Activated CD8-positive, alpha-beta memory T cell treated with anti-CD3 and anti-CD28 coated beads, Interleukin-2, amount 10 ng/mL, durations not matched to agents 7 days and 5 days (primary cell): ENCODE results near the gene YBX2. TPM values are rescaled to one million over a fixed set of nuclear protein-coding genes. Genes with fewer than 3 reads are reported as not detected.
"Not testable (repeated sequence)": the region's sequence is repeated elsewhere in the genome, so short reads cannot be mapped to it uniquely, and the experiment has no call there.

ENCODE experiments used
- ATAC-seq: fragments of 150-1000 bp; cut with Tn5 transposase; one replicate; pipeline ENCODE4 v1.10.0; 2021; ENCODE audit warnings: moderate library complexity
- CTCF ChIA-PET: fragments of 350-600 bp; sonication (Branson Sonifier 250); formaldehyde crosslinking; loops from one replicate; lab custom pipeline; 2021; ENCODE audit warnings: antibody characterized with exemption; lab: Charles Lee
- DNase-seq: peaks from one replicate; pipeline ENCODE4 v3.0.0-alpha.2; 2020
- H3K27ac Mint-ChIP-seq: one replicate; pipeline ENCODE4 v1.8.0; 2021; ENCODE audit warnings: mild to moderate bottlenecking, mixed read lengths
- H3K27me3 Mint-ChIP-seq: one replicate; pipeline ENCODE4 v1.8.0; 2021; ENCODE audit warnings: mixed read lengths
- H3K36me3 Mint-ChIP-seq: one replicate; pipeline ENCODE4 v1.8.0; 2021; ENCODE audit warnings: mild to moderate bottlenecking, mixed read lengths
- H3K4me1 Mint-ChIP-seq: one replicate; pipeline ENCODE4 v1.8.0; 2021; ENCODE audit warnings: mixed read lengths
- H3K4me3 Mint-ChIP-seq: one replicate; pipeline ENCODE4 v1.8.0; 2021; ENCODE audit warnings: mild to moderate bottlenecking, moderate library complexity, mixed read lengths
- H3K9me3 Mint-ChIP-seq: one replicate; pipeline ENCODE4 v1.8.0; 2022; ENCODE audit warnings: low read depth, mixed read lengths
- total RNA-seq, 2 experiments: library from RNA; stranded (reverse); gene quantifications; one replicate each; pipeline ENCODE4 v1.2.3, GENCODE V29; 2021

YBX2 gene
- total RNA-seq, 2 experiments from 2014 or later = 0.35 to 1.4 TPM

DNA sequence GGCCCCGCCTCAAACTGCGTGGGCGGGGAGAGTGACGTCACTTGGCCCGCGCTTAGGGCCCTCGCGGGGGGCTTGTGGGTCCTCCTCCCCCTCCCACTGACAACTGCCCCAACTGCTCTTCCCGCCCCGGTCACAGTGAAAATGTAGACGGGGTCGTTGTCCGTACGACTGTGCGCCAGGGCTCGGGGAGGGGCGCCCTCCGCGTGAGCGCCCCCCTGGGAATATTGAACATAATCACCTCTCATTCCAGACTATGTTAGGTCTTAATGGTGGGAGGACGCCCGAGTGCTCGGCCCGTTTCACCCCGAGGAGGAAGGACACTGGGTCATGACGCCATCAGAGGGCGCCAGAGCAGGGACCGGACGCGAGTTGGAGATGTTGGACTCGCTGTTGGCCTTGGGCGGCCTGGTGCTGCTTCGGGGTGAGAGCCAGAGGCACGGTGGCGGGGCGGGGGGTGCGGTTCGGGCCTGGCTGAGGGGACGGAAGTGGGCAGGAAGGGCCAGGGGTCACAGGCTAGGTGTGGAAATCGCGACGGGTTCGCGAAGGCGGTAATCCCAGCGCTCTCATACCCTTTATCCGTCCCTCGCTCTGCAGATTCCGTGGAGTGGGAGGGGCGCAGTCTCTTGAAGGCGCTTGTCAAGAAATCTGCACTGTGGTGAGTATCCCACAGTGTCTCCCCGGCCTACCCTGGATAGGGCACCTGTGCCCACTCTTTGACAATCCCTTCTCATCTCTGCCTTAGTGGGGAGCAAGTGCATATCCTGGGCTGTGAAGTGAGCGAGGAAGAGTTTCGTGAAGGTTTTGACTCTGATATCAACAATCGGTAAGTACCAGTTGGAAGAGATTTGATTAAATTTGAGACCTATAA, 42.0 kb downstream of the YBX2 start, which contains the start of gene ELP5:
TSS of gene ELP5 (plus strand) at position 40 of the 868 bp plus-strand sequence. CDS start at position 376, 336 bp downstream.
- CTCF ChIA-PET = interaction anchor here (1.0 to 2.5 kb wide), 6 partner anchors 10 to 44 kb away, joined by 3 to 18 read pairs (median 5); partner anchors contain the start of genes ACADVL, DLG4, GABARAP and PHF23
- peaks cover 41% of the 10 kb centered on the region for H3K4me1 Mint-ChIP-seq

DNA sequence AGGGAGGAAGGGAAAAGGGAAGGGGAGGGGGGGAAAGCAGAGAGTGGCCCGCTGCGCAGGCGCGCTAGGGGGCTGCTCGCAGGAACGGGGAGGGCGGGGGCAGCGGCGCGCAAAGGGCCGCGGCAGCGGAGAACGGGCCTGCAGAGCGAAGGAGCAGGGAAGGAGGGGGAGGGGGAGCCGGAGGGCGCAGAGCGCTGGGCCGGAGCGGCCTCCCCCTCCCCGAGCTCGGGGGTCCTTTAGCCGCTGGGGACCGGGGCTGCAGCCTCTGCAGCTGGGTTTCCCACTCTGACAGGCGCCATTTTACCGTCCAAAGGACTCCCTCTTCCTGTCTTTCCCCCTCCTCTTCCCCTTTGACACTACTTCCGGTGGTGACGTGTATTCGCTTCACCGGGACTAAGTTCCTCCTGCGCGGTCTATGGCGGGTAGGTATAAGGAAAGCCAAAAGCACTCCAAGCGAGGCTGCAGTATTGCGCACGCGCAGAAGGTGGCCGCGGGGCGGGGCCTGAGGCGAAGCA, 42.7 kb downstream of the YBX2 start, which contains the start of gene CTDNEP1:
TSS of gene CTDNEP1 (minus strand) at position 74 of the 515 bp plus-strand sequence. CDS start 438 bp downstream, outside the sequence.
- H3K4me3 Mint-ChIP-seq = peak within 1 kb of the TSS; percentile 91

More for the DNA sequence above, 42.0 kb downstream of the YBX2 start, which contains the start of gene ELP5:
- peak within 1 kb of the TSS; percentile 91 for H3K4me3 Mint-ChIP-seq
- no peaks in the 10 kb centered on the region for H3K27me3 Mint-ChIP-seq
- no peaks in the 10 kb centered on the region for H3K9me3 Mint-ChIP-seq
- ATAC-seq (peak; percentile 73), DNase-seq (peak; percentile 96)
- H3K36me3 Mint-ChIP-seq = peaks cover 21% of the 10 kb centered on the region
- peak within 1 kb of the TSS; percentile 99 for H3K27ac Mint-ChIP-seq

DNA sequence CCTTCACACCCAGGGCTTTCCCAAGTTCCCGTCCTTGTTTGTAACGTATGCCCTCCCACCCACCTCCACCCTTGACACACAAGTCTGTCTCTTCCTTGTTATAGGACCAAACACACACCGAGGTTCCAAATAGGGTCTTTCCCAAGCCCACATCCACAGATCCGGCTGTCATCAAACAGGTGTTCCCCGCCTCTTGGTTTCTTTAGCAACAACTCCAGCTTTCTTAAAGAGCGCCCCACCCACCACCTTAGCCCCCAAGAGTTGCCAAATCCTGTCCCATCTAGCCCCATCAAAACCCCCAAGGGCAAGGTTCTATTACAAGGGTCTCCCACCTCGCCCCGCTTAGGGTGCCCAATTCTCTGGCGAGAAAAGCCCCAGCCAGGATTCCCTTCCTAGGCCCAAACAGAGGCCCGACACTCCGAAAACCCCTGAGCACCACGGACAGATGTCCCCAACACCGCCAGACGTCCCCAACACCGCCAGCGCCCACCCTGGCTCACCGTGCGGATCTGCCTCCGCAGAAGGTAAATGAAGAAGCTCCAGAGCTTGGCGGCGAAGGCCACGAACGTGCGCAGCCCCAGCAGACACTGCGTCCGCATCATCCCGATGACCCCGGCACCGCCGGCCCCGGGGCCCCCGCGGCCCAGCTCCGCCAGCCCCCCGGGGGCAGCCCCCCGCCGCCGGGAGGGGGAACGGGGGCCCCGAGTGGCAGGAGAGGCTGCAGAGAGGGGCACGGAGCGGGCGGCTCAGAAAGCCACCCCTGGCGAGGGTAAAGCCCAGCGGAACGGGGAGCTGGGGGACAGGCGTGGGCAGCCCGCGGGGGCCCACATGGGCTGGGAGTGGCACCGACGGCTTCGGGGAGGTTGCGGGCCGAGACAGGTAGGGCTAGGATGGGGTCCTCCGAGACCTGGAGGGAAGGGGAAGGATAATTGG, 43.5 kb downstream of the YBX2 start:
- ATAC-seq (peak; percentile 0), DNase-seq (no peak)
- no peaks in the 10 kb centered on the region for H3K9me3 Mint-ChIP-seq
- peak overlapping the region; percentile 91 for H3K4me3 Mint-ChIP-seq
- H3K4me1 Mint-ChIP-seq = peaks cover 46% of the 10 kb centered on the region
- peaks cover 22% of the 10 kb centered on the region for H3K36me3 Mint-ChIP-seq
- CTCF ChIA-PET = interaction anchor here (0.5 to 2.5 kb wide), 8 partner anchors 9 to 868 kb away, joined by 3 to 18 read pairs (median 4); partner anchors contain the start of genes ACADVL, DLG4, GABARAP and PHF23
- peak overlapping the region; percentile 99 for H3K27ac Mint-ChIP-seq
- H3K27me3 Mint-ChIP-seq = no peaks in the 10 kb centered on the region

More for the DNA sequence above, 42.7 kb downstream of the YBX2 start, which contains the start of gene CTDNEP1:
- ATAC-seq (peak; percentile 92), DNase-seq (peak; percentile 99)
- no peaks in the 10 kb centered on the region for H3K9me3 Mint-ChIP-seq
- CTCF ChIA-PET = interaction anchor here (0.5 to 2.5 kb wide), 8 partner anchors 10 to 867 kb away, joined by 3 to 18 read pairs (median 4); partner anchors contain the start of genes ACADVL, DLG4, GABARAP and PHF23
- peak within 1 kb of the TSS; percentile 99 for H3K27ac Mint-ChIP-seq
- no peaks in the 10 kb centered on the region for H3K27me3 Mint-ChIP-seq
- peaks cover 42% of the 10 kb centered on the region for H3K4me1 Mint-ChIP-seq
- H3K36me3 Mint-ChIP-seq = peaks cover 21% of the 10 kb centered on the region

DNA sequence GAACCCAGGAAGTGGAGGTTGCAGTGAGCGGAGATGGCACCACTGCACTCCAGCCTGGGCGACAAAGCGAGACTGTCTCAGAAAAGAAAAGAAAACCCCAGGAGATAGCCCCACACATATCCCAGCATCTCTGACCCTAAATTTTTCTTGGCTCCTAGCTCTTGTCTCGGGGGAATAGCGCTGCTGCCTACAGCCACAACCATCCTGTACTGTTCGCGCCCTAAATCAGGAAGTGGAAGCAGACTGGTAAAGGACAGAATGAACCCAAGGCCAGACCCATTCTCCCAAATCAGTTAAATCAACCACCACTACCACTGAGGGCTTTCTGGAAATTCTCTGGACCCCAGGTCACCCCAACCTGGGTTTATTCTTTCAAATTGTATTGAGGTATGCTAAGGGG, 44.6 kb downstream of the YBX2 start:
- peak overlapping the region; percentile 91 for H3K4me3 Mint-ChIP-seq
- CTCF ChIA-PET = interaction anchor here (2.5 kb wide), 1 partner anchor 8 kb away, joined by 18 read pairs; the partner anchor contains the start of gene GABARAP
- peak overlapping the region; percentile 91 for H3K27ac Mint-ChIP-seq
- H3K9me3 Mint-ChIP-seq = no peaks in the 10 kb centered on the region
- peaks cover 23% of the 10 kb centered on the region for H3K36me3 Mint-ChIP-seq
- H3K27me3 Mint-ChIP-seq = no peaks in the 10 kb centered on the region
- peaks cover 46% of the 10 kb centered on the region for H3K4me1 Mint-ChIP-seq
- ATAC-seq (no peak), DNase-seq (no peak)

DNA sequence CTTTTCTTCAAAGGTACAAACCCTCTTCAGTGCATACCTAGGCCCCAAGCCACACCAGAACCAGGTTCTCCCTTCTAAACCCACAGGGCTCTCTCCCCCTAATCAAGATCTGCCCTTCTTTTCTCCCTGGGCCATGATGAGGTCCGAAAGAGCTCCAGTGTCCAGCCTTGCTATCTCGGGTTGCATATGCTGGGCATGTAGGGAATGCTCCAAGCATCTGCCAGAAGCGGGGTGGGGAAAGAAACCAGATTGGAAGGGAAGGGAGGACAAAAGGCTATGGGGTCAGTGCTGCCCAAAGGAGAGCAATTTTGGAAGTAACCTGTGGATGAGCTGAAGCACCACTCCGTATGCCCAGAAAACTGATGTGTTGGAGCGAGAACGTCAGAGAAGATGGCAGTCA, 45.2 kb downstream of the YBX2 start:
- peak overlapping the region; percentile 50 for H3K27ac Mint-ChIP-seq
- DNase-seq (no peak), ATAC-seq (no peak)
- H3K36me3 Mint-ChIP-seq = peaks cover 24% of the 10 kb centered on the region
- no peaks in the 10 kb centered on the region for H3K27me3 Mint-ChIP-seq
- H3K4me3 Mint-ChIP-seq = peak overlapping the region; percentile 91
- CTCF ChIA-PET = no interaction called here
- no peaks in the 10 kb centered on the region for H3K9me3 Mint-ChIP-seq
- H3K4me1 Mint-ChIP-seq = peaks cover 46% of the 10 kb centered on the region

DNA sequence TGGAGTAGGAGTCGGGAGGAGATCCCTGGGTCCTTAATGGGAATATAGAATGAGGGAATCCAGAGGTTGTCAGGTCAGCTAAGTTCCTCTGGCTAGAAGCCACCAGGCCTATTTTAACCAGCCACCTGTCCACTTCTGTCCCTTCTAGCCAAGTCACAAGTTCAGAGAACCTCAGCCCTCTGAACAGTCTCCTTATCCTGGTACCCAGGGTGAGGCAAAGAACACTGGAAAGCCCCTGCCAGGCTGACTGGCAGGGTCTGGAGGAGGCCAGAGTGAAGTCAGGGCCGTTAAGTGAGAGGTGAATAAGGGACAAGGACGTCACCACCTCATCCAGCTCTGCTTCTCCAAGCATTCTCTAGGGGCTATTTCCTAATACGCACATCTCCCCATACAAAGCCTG, 45.6 kb downstream of the YBX2 start:
- no peak for ATAC-seq
- CTCF ChIA-PET = no interaction called here

DNA sequence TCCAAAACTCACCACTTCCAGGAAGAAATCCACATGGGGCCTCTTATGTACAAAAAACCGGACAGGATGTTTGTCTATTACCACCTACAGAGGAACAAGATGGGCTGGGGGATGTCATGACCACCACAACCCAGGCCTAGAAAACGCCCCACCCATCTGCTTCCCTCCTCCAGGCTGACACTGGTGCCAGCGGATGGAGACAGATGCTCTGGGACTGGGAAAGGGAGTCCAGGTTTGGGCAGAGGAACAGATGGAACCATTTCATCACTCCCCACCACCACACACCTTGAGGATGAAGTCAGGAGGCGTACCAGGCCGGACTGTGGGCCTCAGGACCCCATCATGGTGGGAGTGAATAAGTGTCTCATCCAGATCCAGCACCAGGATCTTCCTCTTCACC, 47.7 kb downstream of the YBX2 start:
- Mint-ChIP-seq H3K9me3 (no peaks in the 10 kb centered on the region), H3K4me3 (no peak overlapping the region), H3K4me1 (peaks cover 40% of the 10 kb centered on the region), H3K27ac (no peak overlapping the region), H3K27me3 (no peaks in the 10 kb centered on the region), H3K36me3 (peaks cover 18% of the 10 kb centered on the region)
- CTCF ChIA-PET = no interaction called here
- DNase-seq (no peak), ATAC-seq (no peak)

More for the DNA sequence above, 45.6 kb downstream of the YBX2 start:
- Mint-ChIP-seq H3K4me3 (no peak overlapping the region), H3K27me3 (no peaks in the 10 kb centered on the region), H3K4me1 (peaks cover 41% of the 10 kb centered on the region), H3K36me3 (peaks cover 23% of the 10 kb centered on the region), H3K27ac (no peak overlapping the region), H3K9me3 (no peaks in the 10 kb centered on the region)
- no peak for DNase-seq

DNA sequence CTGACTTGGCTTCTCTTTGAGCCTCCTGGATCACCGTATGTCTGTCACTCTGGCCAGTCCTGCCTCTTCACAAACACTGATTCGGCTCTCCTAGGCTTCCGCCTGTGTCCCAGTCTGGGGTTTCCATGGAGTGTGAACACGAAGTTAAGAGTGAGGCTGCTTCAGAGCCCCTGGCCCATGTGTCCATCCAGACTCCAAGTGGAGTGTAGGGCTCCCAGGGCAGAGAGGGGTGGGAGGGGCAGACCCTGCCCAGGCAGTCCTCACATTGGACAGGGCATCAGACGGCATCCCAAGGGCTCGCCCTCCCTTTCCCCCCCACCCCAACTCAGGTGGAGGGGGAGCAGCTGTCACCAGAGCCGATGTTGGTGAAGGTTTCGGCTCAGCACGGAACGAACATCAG, 50.6 kb downstream of the YBX2 start:
- not testable (repeated sequence) for H3K9me3 Mint-ChIP-seq, H3K4me3 Mint-ChIP-seq, ATAC-seq, H3K27me3 Mint-ChIP-seq
- peak overlapping the region; percentile 71 for H3K27ac Mint-ChIP-seq
- peaks cover 31% of the 10 kb centered on the region for H3K36me3 Mint-ChIP-seq
- CTCF ChIA-PET = interaction anchor here (2.0 to 4.1 kb wide), 2 partner anchors 24 to 53 kb away, joined by 5 to 13 read pairs; partner anchors contain the start of genes ACADVL and DLG4
- peaks cover 42% of the 10 kb centered on the region for H3K4me1 Mint-ChIP-seq
- peak; percentile 40 for DNase-seq

DNA sequence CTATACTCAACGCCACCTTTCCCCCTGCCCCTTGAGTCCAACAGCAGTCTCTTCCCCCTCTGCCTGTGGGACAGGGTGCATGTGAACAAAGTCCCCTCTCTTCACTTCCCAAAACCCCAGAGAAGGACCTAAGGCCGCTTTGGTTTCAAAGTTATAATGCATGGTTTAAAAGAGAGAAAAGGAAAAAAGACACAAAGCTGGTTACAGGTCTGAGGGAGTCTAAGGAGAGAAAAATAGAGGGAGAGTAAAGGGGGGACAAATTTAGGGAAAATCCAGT, 51.0 kb downstream of the YBX2 start:
- CTCF ChIA-PET = interaction anchor here (1.2 to 4.1 kb wide), 7 partner anchors 8 to 202 kb away, joined by 3 to 18 read pairs (median 5); partner anchors contain the start of genes ACADVL, CTDNEP1, DLG4 and ELP5
- Mint-ChIP-seq H3K27me3 (no peaks in the 10 kb centered on the region), H3K36me3 (peaks cover 31% of the 10 kb centered on the region), H3K9me3 (no peaks in the 10 kb centered on the region), H3K27ac (peak overlapping the region; percentile 78), H3K4me3 (peak overlapping the region; percentile 86), H3K4me1 (peaks cover 38% of the 10 kb centered on the region)
- ATAC-seq (no peak), DNase-seq (no peak)

DNA sequence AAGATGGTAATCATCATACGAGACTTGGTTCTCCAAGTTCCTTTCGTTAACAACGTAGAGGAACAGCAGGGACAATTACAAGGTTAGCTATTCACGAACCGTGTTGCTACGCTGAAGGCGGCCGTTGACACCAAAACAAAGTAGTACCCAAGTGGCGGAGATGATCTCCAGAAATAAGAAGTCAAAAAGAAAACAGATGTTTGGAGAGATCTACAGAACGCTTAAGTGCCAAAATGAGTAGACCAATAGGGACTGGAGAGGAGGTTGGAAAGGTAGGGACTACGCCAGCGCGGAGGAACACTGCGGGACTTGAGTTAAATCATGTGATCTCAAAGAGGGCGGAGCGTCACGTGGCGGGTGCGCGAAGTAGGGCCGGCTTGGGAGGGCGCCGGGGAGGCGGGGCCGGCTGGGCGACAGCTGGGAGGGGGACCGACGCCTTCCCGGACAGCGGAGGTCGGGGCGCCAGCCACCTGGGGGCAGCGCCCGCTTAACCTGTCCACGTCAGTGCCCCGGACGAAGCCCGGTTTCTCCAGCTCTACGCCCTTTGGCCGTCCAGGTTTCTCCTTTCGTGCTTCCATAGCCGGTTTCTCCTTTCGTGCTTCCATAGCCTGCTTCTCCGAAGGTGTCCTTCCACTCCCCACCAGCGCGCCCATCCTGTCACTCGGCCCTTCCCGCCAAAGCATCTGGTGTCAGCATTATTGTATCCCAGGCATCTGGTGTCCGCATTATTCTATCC, 51.6 kb downstream of the YBX2 start:
- DNase-seq (peak; percentile 95), ATAC-seq (peak; percentile 54)
- Mint-ChIP-seq H3K27me3 (no peaks in the 10 kb centered on the region), H3K9me3 (no peaks in the 10 kb centered on the region), H3K27ac (peak overlapping the region; percentile 98), H3K36me3 (peaks cover 31% of the 10 kb centered on the region), H3K4me1 (peaks cover 38% of the 10 kb centered on the region), H3K4me3 (peak overlapping the region; percentile 86)
- CTCF ChIA-PET = interaction anchor here (0.8 to 4.1 kb wide), 8 partner anchors 8 to 203 kb away, joined by 3 to 18 read pairs (median 4); partner anchors contain the start of genes ACADVL, CTDNEP1, DLG4 and ELP5

DNA sequence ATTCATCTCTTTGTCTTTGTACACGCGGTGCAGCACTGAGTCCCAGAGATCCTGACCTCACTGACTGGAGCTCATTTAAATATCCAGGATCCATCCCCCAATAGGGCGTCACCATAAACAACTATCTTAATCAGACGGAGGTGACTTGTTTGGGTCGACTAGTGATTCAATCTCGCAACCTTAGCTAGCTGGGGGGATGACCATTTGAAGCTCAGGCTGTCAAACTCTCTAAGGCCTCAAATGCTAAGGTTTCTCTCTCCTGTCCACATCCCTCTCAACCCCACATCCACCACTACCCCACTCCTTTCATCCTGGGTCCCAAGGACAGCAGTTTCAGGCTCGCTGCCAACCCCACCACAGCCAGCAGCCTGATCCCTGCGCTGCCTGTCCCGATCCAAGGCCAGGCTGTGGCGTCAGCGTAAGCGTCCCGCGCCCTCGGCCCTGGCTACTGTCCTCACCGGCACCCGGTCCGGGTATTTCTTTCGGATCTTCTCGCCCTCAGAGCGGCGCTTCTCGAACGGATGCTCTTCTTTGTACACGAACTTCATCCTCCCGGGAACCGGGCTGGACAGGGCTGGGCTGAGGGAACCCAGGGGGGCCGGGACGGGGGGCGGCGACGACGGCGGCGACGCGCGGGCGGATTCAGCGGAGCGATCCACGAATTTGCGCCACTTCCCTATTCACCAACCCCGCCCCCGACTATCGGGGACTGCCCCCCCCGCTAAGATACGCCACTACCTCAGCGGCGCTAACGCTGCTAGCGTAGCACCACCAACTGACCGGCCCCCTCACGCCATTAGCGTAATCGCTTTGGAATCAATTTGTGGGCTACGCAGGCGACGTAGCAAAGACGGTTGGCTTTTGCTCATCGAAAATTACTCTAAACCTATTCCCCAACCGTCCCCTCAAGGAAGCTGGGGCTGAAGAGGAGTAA, 52.4 kb downstream of the YBX2 start, which contains the start of gene GABARAP:
TSS of gene GABARAP (minus strand) at position 667 of the 934 bp plus-strand sequence. CDS start at position 548, 119 bp downstream.
- Mint-ChIP-seq H3K4me1 (peaks cover 42% of the 10 kb centered on the region), H3K4me3 (peak within 1 kb of the TSS; percentile 86)
- CTCF ChIA-PET = interaction anchor here (0.8 to 4.1 kb wide), 11 partner anchors 9 to 231 kb away, joined by 3 to 18 read pairs (median 3); partner anchors contain the start of genes ACADVL, CTDNEP1, DLG4 and ELP5

More for the DNA sequence above, 52.4 kb downstream of the YBX2 start, which contains the start of gene GABARAP:
- Mint-ChIP-seq H3K9me3 (no peaks in the 10 kb centered on the region), H3K27me3 (no peaks in the 10 kb centered on the region), H3K36me3 (peaks cover 31% of the 10 kb centered on the region), H3K27ac (peak within 1 kb of the TSS; percentile 98)
- ATAC-seq = peak; percentile 38
- DNase-seq = peak; percentile 95
